ENCODE measurements around the gene S1PR2. TPM values are rescaled to one million over a fixed set of nuclear protein-coding genes. Genes with fewer than 3 reads are reported as not detected.
A peak's percentile ranks its signal among the peaks of the same experiment; 100 is the strongest.

Gene S1PR2
- total and polyA plus RNA-seq, 9 of the 15 experiments (the other 6 are each of a cell fraction or from before 2014, with no cell fraction given) = 1.5 to 3.9 (median 2.0) TPM

DNA sequence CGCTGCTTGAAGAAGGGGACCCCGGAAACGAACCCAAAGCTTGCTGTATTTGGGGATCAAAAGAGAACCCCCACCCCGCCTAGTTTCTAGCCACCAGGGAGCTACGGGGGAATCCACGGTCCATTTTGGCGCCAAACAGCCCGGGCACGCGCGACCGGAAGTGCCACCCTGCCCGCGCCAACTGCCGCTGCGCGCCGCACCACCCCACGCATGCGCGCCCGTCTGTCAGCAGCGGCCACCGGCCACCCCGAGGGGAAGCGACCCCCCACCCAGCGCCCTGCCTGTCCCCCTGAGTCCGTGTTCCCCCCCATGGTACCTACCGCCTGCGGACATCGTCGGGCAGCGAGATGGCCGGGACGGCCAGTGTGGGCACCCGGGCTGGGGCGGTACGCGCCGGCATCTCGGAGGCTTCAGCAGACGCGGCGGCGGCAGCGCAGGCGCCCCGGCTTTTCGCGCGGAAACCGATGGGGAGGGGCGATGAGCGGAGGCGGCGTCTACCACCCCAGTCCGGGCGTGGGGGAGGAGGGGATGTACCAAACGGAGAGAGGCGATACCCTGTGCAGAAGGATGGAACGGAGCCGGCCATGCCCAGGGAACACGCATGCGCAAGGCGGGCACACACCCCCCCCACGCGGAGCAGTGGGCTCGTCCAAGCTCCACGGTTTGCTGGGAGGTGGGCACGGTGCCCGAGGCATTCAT, 36.5 kb downstream of the S1PR2 start, which contains the start of gene DNMT1 (continued):
- TF ChIP-seq RBM14 (IDR thresholded peaks at IDR 0.05; ENCODE audit: borderline replicate concordance, insufficient read depth, low read depth, low read length) (no peak), XRCC3 (IDR thresholded peaks at IDR 0.05) (no peak), SIN3A (IDR thresholded peaks at IDR 0.05; ENCODE audit: borderline replicate concordance in 2 of 2, control insufficient read depth in 1 of 2, low read depth in 2 of 2, low read length in 2 of 2) (peak; percentile 68 to 69; a peak in 2 of 4 replicates), ZNF184 (CRISPR knock-in tag; IDR thresholded peaks at IDR 0.05) (no peak), CREB1 (IDR thresholded peaks at IDR 0.05) (no peak), CREB1 (CRISPR knock-in tag; IDR thresholded peaks at IDR 0.05) (peak; percentile 72; the same call in 1 of the 2 replicates), SRSF1 (IDR thresholded peaks at IDR 0.05; ENCODE audit: low read depth, low read length) (no peak), SAFB (IDR thresholded peaks at IDR 0.05; ENCODE audit: borderline replicate concordance, low read depth, low read length) (no peak), FIP1L1 (IDR thresholded peaks at IDR 0.05; ENCODE audit: low read depth, low read length, poor library complexity, severe bottlenecking) (peak; percentile 82), RBM22 (IDR thresholded peaks at IDR 0.05; ENCODE audit: low read depth, low read length, poor library complexity, severe bottlenecking) (peak; percentile 67), MTA3 (IDR thresholded peaks at IDR 0.05; ENCODE audit: borderline replicate concordance) (peak; percentile 64), SAFB2 (IDR thresholded peaks at IDR 0.05; ENCODE audit: borderline replicate concordance, low read depth, low read length, severe bottlenecking) (no peak), SREBF1 (IDR thresholded peaks at IDR 0.05; ENCODE audit: borderline replicate concordance, low read depth, low read length) (peak; percentile 99)
- TF ChIP-seq, protein P1, sequence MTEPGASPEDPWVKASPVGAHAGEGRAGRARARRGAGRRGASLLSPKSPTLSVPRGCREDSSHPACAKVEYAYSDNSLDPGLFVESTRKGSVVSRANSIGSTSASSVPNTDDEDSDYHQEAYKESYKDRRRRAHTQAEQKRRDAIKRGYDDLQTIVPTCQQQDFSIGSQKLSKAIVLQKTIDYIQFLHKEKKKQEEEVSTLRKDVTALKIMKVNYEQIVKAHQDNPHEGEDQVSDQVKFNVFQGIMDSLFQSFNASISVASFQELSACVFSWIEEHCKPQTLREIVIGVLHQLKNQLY (CRISPR knock-in tag; conservative IDR thresholded peaks at IDR 0.05) = no peak
- TF ChIP-seq, protein P2, sequence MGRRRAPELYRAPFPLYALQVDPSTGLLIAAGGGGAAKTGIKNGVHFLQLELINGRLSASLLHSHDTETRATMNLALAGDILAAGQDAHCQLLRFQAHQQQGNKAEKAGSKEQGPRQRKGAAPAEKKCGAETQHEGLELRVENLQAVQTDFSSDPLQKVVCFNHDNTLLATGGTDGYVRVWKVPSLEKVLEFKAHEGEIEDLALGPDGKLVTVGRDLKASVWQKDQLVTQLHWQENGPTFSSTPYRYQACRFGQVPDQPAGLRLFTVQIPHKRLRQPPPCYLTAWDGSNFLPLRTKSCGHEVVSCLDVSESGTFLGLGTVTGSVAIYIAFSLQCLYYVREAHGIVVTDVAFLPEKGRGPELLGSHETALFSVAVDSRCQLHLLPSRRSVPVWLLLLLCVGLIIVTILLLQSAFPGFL (CRISPR knock-in tag; IDR thresholded peaks at IDR 0.05) = no peak
- TF ChIP-seq, protein P3, sequence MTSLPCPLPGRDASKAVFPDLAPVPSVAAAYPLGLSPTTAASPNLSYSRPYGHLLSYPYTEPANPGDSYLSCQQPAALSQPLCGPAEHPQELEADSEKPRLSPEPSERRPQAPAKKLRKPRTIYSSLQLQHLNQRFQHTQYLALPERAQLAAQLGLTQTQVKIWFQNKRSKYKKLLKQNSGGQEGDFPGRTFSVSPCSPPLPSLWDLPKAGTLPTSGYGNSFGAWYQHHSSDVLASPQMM (CRISPR knock-in tag; IDR thresholded peaks at IDR 0.05) = no peak
- TF ChIP-seq, protein P4, sequence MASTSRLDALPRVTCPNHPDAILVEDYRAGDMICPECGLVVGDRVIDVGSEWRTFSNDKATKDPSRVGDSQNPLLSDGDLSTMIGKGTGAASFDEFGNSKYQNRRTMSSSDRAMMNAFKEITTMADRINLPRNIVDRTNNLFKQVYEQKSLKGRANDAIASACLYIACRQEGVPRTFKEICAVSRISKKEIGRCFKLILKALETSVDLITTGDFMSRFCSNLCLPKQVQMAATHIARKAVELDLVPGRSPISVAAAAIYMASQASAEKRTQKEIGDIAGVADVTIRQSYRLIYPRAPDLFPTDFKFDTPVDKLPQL (IDR thresholded peaks at IDR 0.05; ENCODE audit: extremely low read depth, insufficient read length) = no peak
- TF ChIP-seq, protein P5, sequence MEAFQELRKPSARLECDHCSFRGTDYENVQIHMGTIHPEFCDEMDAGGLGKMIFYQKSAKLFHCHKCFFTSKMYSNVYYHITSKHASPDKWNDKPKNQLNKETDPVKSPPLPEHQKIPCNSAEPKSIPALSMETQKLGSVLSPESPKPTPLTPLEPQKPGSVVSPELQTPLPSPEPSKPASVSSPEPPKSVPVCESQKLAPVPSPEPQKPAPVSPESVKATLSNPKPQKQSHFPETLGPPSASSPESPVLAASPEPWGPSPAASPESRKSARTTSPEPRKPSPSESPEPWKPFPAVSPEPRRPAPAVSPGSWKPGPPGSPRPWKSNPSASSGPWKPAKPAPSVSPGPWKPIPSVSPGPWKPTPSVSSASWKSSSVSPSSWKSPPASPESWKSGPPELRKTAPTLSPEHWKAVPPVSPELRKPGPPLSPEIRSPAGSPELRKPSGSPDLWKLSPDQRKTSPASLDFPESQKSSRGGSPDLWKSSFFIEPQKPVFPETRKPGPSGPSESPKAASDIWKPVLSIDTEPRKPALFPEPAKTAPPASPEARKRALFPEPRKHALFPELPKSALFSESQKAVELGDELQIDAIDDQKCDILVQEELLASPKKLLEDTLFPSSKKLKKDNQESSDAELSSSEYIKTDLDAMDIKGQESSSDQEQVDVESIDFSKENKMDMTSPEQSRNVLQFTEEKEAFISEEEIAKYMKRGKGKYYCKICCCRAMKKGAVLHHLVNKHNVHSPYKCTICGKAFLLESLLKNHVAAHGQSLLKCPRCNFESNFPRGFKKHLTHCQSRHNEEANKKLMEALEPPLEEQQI (IDR thresholded peaks at IDR 0.05) = no peak
- TF ChIP-seq, protein P6, sequence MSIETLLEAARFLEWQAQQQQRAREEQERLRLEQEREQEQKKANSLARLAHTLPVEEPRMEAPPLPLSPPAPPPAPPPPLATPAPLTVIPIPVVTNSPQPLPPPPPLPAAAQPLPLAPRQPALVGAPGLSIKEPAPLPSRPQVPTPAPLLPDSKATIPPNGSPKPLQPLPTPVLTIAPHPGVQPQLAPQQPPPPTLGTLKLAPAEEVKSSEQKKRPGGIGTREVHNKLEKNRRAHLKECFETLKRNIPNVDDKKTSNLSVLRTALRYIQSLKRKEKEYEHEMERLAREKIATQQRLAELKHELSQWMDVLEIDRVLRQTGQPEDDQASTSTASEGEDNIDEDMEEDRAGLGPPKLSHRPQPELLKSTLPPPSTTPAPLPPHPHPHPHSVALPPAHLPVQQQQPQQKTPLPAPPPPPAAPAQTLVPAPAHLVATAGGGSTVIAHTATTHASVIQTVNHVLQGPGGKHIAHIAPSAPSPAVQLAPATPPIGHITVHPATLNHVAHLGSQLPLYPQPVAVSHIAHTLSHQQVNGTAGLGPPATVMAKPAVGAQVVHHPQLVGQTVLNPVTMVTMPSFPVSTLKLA (conservative IDR thresholded peaks at IDR 0.05) = peak; percentile 73 to 87

Measured in K562 (cell line).